HG03064 (cell line): ENCODE measurements around the gene SLC6A4.

Source experiments
- ATAC-seq: cut with Tn5 transposase; IDR thresholded peaks from one replicate; pipeline ENCODE4 v1.9.1; 2021; ENCODE audit warnings: low read depth; ENCODE audit not compliant: unreplicated experiment

Gene SLC6A4

GRCh38 chr17:30235386-30236296 is at the start of gene SLC6A4:
SLC6A4 (minus strand) TSS chr17:30235697; CDS start chr17:30221958, 13,739 bp downstream.
- ATAC-seq = no peak

GRCh38 chr17:30279156-30279555 is 43.7 kb upstream of the SLC6A4 start:
- ATAC-seq = no peak

- no peak for ATAC-seq
Observed at GRCh38 chr17:30278032-30278431, 42.5 kb upstream of the SLC6A4 start.

GRCh38 chr17:30275911-30276310 is 40.4 kb upstream of the SLC6A4 start:
- no peak for ATAC-seq

GRCh38 chr17:30274887-30275286 is 39.4 kb upstream of the SLC6A4 start:
- ATAC-seq = no peak

GRCh38 chr17:30273373-30273772 is 37.9 kb upstream of the SLC6A4 start:
- ATAC-seq = no peak

- ATAC-seq = no peak
Observed at GRCh38 chr17:30271102-30271501, 35.6 kb upstream of the SLC6A4 start.

GRCh38 chr17:30267625-30268024 is 32.1 kb upstream of the SLC6A4 start:
- no peak for ATAC-seq

GRCh38 chr17:30263552-30264333 is 28.2 kb upstream of the SLC6A4 start:
- ATAC-seq = no peak

- ATAC-seq = no peak
Observed at GRCh38 chr17:30256756-30257506, 21.4 kb upstream of the SLC6A4 start.

GRCh38 chr17:30254150-30254549 is 18.7 kb upstream of the SLC6A4 start:
- ATAC-seq = no peak

GRCh38 chr17:30253312-30253711 is 17.8 kb upstream of the SLC6A4 start:
- ATAC-seq = no peak

GRCh38 chr17:30251931-30252330 is 16.4 kb upstream of the SLC6A4 start:
- no peak for ATAC-seq

- no peak for ATAC-seq
Observed at GRCh38 chr17:30249460-30249859, 14.0 kb upstream of the SLC6A4 start.

GRCh38 chr17:30248786-30249185 is 13.3 kb upstream of the SLC6A4 start:
- no peak for ATAC-seq

- ATAC-seq = no peak
Observed at GRCh38 chr17:30246460-30246859, 11.0 kb upstream of the SLC6A4 start.

GRCh38 chr17:30244853-30245385 is 9.4 kb upstream of the SLC6A4 start:
- ATAC-seq = no peak

GRCh38 chr17:30243568-30243967 is 8.1 kb upstream of the SLC6A4 start:
- no peak for ATAC-seq

- ATAC-seq = no peak
Observed at GRCh38 chr17:30243002-30243401, 7.5 kb upstream of the SLC6A4 start.

- ATAC-seq = no peak
Observed at GRCh38 chr17:30241051-30241450, 5.6 kb upstream of the SLC6A4 start.

- no peak for ATAC-seq
Observed at GRCh38 chr17:30240177-30240576, 4.7 kb upstream of the SLC6A4 start.
